ENCODE data around the gene BTF3. TPM values are rescaled to one million over a fixed set of nuclear protein-coding genes. Genes with fewer than 3 reads are reported as not detected.
A peak's percentile ranks its signal among the peaks of the same experiment; 100 is the strongest.

BTF3 gene
- total and polyA plus RNA-seq, 2 experiments from 2014 or later = 506 to 1,148 TPM

GRCh38 chr5:73480500-73480899, 17.7 kb upstream of the BTF3 start (continued):
- TF ChIP-seq EZH2phosphoT487 (IDR thresholded peaks at IDR 0.05; ENCODE audit: unreplicated experiment) (no peak), REST (IDR thresholded peaks at IDR 0.05; ENCODE audit: unreplicated experiment) (no peak), ETS1 (IDR thresholded peaks at IDR 0.05) (no peak)

GRCh38 chr5:73482383-73483136, 15.7 kb upstream of the BTF3 start:
- no peak overlapping the region for H3K27ac Mint-ChIP-seq
- Histone ChIP-seq H3F3A (replicated peaks; ENCODE audit: low read depth) (0 out of 2 replicates have a peak, but pooled peaks cover 3% of the 10 kb centered on the region), H3K9me2 (ENCODE audit: insufficient read depth) (peaks cover 18% of the 10 kb centered on the region), H3K4me2 (no peak overlapping the region), H4K20me1 (replicated peaks; ENCODE audit: insufficient read depth) (no peaks in the 10 kb centered on the region), H3K36me3 (ENCODE audit: insufficient read depth) (no peaks in the 10 kb centered on the region), H3K27ac (ENCODE audit: low read depth) (no peak overlapping the region), H3K4me1 (ENCODE audit: insufficient read depth) (peaks cover 11% of the 10 kb centered on the region), H2AFZ (no peak overlapping the region), H3K79me2 (replicated peaks; ENCODE audit: insufficient read depth) (no peaks in the 10 kb centered on the region), H3K4me3 (no peak overlapping the region), H3K27me3 (ENCODE audit: insufficient read depth) (no peaks in the 10 kb centered on the region)
- H3K36me3 Mint-ChIP-seq (ENCODE audit: low read depth) = peaks cover 3% of the 10 kb centered on the region; the same call in 2 of the 3 replicates
- DNase-seq (ENCODE audit: low spot score) = no peak
- TF ChIP-seq NANOG (IDR thresholded peaks at IDR 0.05; ENCODE audit: borderline replicate concordance) = no peak
- no peak for ATAC-seq
- no peaks in the 10 kb centered on the region; the same call in 2 of the 3 replicates for H3K9me3 Mint-ChIP-seq
- H3K27me3 Mint-ChIP-seq (ENCODE audit: insufficient read depth, low read depth, poor library complexity) = peaks cover 4% of the 10 kb centered on the region
- H3K4me1 Mint-ChIP-seq = peaks cover 45% of the 10 kb centered on the region
- H3K4me3 Mint-ChIP-seq = no peak overlapping the region; the same call in 2 of the 3 replicates

- Histone ChIP-seq H3K27me3 (ENCODE audit: insufficient read depth) (no peaks in the 10 kb centered on the region), H2AFZ (no peak overlapping the region), H3K4me1 (ENCODE audit: insufficient read depth) (peaks cover 17% of the 10 kb centered on the region), H3K4me3 (no peak overlapping the region), H3K36me3 (ENCODE audit: insufficient read depth) (no peaks in the 10 kb centered on the region), H3K4me2 (no peak overlapping the region), H3F3A (replicated peaks; ENCODE audit: low read depth) (peaks cover 5% of the 10 kb centered on the region; the same call in 1 of the 2 replicates), H3K27ac (ENCODE audit: low read depth) (no peak overlapping the region), H4K20me1 (replicated peaks; ENCODE audit: insufficient read depth) (no peaks in the 10 kb centered on the region), H3K9me2 (ENCODE audit: insufficient read depth) (peaks cover 18% of the 10 kb centered on the region), H3K79me2 (replicated peaks; ENCODE audit: insufficient read depth) (no peaks in the 10 kb centered on the region)
- peaks cover 50% of the 10 kb centered on the region for H3K4me1 Mint-ChIP-seq
- H3K27me3 Mint-ChIP-seq (ENCODE audit: insufficient read depth, low read depth, poor library complexity) = peaks cover 6% of the 10 kb centered on the region
- no peak overlapping the region for H3K4me3 Mint-ChIP-seq
- no peak overlapping the region for H3K27ac Mint-ChIP-seq
- no peak for ATAC-seq
- H3K36me3 Mint-ChIP-seq (ENCODE audit: low read depth) = peaks cover 3% of the 10 kb centered on the region; the same call in 2 of the 3 replicates
- DNase-seq (ENCODE audit: low spot score) = peak; percentile 58
- no peaks in the 10 kb centered on the region; the same call in 2 of the 3 replicates for H3K9me3 Mint-ChIP-seq
- TF ChIP-seq ZNF114 (CRISPR knock-in tag; IDR thresholded peaks at IDR 0.05) (no peak), CTCF (conservative IDR thresholded peaks at IDR 0.05; ENCODE audit: low read depth in 2 of 2) (no peak), ETS1 (IDR thresholded peaks at IDR 0.05) (no peak), EZH2 (IDR thresholded peaks at IDR 0.05; ENCODE audit: low read depth, unreplicated experiment) (no peak), CREB1 (CRISPR knock-in tag; IDR thresholded peaks at IDR 0.05; ENCODE audit: low read depth) (no peak)
Measured at GRCh38 chr5:73483676-73484075, 14.6 kb upstream of the BTF3 start.
